ENCODE results near the gene MRPS22.

- TF ChIP-seq REST (IDR thresholded peaks at IDR 0.05; ENCODE audit: insufficient read depth in 1 of 2, low read depth in 2 of 2, low read length in 2 of 2) (no peak), FOXP2 (optimal IDR thresholded peaks at IDR 0.05; ENCODE audit: borderline replicate concordance, extremely low read depth, extremely low read length, insufficient read depth) (no peak), POLR2AphosphoS5 (IDR thresholded peaks at IDR 0.05; ENCODE audit: low read depth, low read length) (no peak), TAF1 (IDR thresholded peaks at IDR 0.05; ENCODE audit: borderline replicate concordance, insufficient read depth, low read length) (no peak), SIN3A (IDR thresholded peaks at IDR 0.05; ENCODE audit: borderline replicate concordance, insufficient read depth, low read length) (no peak)
Measured at GRCh38 chr3:139326131-139326530, 17.7 kb upstream of the MRPS22 start.
